Stimulated activated CD8-positive, alpha-beta memory T cell treated with anti-CD3 and anti-CD28 coated beads, Interleukin-12 subunit alpha, Interleukin-12 subunit beta, amount 100 ng/mL, for 4 hours (primary cell): Measurements from ENCODE around the gene ZFAND3.
"Not testable (repeated sequence)": the region's sequence is repeated elsewhere in the genome, so short reads cannot be mapped to it uniquely, and the experiment has no call there.

ENCODE experiments used
- DNase-seq: peaks from one replicate; pipeline ENCODE4 v3.0.0-alpha.2; 2020; ENCODE audit warnings: low read depth

ZFAND3 gene

DNA sequence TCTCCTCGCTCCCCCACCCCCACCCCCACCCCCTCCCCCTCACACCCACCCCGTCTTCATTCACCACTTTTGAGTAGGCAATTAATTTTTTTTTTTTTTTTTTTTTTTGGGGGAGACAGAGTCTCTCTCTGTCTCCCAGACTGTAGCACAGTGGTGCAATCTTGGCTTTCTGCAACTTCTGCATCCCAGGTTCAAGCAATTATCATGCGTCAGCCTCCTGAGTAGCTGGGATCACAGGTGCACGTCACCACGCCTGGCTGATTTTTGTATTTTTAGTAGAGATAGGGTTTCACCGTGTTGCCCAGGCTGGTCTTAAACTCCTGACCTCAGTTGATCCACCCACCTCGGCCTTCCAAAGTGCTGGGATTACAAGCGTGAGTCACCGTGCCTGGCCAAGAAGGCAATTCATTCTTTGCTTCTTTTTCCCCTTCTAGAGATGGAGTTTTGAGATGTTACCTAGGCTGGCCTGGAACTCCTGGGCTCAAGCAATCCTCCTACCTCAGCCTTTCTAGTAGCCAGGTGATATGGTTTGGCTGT, 230.4 kb downstream of the ZFAND3 start:
- not testable (repeated sequence) for DNase-seq

DNA sequence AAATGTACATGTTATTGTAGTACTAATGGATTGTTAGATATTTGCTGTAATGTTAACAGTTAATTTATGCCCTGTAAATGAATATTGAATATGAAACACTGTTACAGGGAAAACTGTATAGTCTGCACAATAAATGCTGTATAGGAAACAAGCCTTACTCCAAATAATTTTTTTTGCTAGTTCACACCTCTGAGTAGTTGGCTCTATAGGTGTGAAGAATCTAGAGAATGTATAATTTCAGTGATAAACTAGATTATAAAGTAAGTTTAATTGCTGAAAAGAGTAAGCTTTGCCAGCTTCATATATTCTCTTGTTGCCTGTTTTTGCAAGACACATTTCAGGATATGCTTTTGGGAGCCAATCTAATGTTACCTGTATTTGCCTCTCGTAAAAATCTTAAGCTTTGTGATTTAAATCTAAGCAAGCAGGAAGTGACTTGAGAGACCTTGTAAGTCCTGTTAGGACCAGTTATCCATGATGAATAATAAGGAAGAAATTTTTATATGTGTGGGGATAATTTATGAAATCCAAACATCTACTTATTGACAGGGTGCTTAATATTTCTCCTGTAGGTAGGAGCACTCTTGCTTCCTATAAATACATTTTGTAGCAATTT, 232.4 kb downstream of the ZFAND3 start:
- DNase-seq: no peak

DNA sequence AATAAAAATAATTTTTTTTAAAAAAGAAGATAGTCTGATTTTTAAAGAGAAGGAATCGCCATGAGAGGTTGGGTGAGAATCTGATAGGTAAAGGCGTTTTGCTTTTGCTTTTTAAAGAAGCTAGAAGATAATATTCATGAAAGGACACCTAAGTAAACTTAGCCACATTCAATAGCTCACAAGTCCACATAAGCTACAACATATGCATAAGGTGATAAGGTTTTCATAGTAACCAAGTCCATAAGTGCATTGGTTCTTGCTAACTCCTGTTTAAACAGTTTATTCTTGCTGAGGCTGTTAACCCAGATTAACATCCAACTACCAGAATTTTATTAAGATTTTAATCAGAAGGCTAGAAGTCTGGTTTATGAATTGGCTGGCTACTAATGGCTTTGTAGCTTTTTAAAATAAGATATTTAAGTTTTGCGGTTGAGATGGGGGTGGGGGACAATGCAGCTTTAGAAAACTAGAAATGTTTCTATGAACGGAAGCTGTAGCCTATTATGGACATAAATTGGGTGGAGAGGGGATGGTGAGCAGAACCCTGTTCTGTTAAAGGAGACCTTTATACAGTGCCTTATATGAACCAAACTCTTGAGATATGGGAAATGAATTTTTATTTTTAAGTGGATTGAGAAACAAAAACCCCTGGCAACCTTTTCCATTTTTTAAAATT, 235.1 kb downstream of the ZFAND3 start:
- DNase-seq: no peak

DNA sequence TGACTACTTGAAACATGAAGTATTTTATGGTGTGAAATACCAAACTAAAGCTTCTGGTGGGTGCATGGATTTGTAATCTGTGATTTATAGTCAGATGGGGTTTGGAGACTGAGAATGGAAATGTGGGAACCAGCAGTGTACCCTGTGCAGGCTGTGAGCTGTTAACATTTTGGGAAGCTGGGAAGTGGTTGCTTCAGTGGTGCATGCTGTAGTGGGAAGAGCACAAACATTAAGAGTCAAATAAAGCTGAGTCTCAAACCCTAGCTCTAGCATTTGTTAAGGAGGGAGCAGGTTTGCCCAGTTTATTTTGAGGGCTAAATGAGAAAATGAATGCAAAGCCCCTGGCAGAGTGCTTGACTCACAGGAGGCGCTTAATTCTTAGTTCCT, 235.7 kb downstream of the ZFAND3 start:
- DNase-seq: no peak

DNA sequence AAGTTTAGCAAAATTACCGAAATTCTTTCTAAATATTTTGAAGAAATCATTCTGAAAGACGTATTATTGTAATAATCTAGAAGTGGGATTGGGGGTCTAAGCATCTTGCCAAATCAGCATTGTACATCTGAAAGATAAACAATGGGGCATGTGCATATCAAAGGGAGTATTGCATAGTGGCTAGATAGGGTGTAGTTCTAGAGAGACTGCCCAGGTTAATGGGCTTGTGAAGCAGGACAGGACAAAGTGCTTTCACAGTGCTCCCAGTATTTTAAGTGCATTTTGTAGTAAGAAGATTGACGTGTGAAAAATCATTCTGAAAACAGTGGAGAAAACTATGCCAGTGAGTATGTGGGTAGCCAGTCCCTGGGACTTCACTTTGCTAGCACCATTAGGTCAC, 236.8 kb downstream of the ZFAND3 start:
- DNase-seq: no peak

DNA sequence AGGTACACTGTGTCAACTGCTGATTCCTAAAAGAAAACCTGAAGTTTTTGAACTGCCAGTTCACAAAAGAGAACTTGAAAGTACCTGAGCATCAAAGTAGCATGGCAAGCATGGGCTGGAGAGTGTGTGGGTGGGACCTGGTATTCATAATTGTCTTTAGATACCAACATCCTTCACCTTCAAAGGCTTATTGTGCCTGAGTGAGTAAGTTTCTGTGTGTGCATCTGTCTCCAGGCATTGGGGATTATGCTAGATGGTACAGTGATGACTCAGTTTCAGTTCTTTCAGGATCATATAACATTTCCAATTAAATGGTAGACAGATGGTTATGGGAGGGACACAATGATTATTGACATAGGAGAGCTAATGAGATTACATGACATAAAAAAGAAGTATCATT, 238.5 kb downstream of the ZFAND3 start:
- DNase-seq: peak; percentile 16

DNA sequence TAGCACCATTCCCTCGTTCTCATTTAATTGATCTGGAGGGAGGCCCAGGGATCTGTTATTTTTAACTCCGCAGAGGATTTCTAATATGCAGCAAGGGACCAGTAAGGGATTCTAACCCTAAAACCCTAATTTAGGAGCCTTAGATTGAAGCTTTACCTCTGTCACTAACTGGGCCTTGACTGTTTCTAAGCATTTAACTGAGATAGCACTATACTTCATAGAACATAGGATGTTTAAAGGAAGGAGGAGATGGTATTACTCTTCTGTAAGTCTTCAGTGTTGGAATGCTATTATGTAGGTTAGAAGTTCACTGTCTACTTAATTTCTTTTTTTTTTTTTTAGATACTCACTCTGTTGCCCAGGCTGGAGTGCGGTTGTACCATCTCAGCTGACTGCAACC, 242.5 kb downstream of the ZFAND3 start:
- DNase-seq: no peak

DNA sequence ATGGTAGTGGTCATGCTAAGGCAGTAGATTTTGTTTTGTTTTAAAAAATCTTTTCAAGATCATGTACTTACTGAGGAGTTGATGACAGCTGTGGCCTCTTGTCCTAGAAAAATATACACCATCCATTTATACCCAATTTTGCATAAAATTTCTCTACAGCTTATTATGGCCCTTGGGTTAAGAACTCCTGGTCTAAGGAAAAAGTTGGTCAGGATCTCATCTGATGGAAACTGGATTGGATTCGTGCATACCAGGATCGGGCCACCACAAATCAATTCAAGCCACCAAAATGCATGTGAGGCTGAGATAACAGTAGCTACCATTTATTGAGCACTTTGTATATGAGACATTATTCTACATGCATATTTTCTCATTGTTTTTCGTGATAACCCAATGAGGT, 244.4 kb downstream of the ZFAND3 start:
- no peak for DNase-seq

DNA sequence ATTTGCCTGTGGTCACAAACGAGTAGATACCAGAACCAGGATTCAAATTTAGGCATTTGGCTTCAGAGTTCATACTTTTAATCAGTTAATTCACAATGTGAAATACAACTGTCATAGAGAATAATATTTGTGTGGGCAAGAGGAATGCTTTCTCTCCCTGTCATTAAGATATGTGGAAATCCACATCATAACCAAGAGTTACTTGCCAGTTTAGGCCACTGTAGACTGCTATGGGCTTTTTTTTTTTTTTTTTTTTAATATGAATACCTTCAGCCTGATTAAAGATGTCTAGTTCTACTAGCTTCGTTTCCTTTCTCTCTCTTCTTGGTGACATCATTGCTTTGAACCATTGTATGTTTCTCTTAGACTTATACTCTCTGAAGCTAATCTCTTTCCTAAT, 244.9 kb downstream of the ZFAND3 start:
- no peak for DNase-seq

DNA sequence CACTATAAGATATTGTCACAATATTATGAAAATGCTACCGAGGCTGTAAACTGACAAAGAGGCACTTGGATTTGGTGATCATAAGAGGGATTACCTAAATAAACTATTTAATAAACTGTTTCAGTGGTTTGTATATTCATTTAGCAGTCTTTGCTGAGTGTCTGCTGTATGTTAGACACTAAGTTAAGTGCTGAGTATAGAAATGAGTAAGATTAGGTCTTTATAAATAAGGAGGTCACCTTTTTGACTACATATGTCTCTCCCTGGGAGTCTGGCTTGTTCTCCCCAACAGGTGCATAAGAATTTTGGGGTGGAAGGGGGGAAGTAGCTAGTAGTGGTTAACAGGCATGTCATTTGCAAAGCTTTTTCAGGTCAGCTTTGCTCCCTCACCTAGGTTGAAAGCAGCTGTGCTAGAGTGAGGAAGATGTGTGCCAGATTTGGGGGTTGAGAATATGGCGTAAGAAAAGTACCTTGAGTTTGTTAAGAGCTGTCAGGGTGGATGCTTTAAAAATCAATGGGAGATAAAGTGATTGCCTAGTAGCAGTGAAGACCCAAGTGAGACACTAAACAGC, 246.3 kb downstream of the ZFAND3 start:
- DNase-seq: no peak

DNA sequence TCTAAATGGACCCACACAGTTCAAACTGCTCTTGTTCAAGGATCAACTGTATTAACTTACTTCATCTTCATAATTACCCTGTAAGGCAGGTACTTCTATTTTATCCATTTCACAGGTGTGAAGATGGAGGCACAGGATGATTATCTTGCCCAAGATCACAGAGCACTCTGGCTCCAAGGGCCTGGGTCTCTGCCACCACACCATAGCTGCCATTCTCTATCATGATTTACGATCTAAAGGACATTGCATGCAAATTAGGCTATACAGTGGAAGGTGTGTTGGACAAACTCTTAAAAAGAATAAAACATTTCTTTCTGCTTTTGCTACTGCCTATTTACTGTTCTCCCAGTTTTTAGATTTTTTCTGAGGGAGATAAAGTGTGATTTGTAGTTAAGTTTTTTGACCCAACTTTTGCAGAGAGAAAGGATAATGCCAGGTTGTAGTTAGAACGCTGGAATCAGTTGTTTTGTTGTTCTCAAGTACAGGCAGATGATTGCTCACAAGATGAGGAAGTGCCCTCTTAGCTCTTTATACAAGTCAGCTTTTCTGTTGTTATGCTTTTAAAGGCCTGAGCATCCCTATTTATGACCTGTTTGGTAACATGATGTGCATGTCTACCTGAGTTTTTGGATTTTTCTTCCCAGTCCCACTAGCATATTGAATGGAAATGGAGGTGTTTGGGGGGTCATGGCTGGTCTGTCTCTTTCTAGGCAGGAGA, 247.9 kb downstream of the ZFAND3 start:
- DNase-seq: no peak

DNA sequence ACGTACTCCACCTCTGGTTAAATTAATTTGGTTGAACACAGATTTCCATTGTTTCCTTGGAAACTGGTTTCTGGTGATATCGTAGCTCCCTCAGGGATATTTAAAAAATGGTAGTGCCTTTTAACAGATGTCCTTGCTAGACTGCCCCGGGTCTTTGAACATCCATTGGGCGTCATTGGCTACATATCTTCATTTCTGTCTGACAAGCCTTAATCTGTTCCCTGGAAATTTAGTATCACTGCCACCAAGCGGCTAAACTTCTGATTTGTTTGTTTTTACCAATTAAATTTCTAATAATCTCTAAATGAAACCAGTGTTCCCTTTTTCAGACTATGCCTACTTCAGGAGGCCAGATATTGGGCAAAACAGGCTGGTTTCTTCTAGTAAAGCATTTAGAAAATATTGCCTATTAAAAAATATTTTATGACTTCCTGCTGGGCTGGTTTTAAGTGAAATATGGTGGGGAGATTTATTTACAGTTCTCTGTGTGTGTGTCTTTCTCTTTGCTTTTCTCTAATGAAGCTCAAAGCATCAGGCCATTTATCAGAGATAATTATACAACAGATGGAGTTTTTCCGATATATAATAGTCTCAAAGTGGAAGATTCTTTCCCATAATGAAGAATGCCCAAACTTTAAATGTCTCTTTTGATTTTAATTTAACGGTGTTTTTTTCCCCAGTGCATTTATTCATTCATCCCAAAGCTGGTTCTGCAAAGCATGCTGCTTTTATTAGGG, 249.5 kb downstream of the ZFAND3 start:
- no peak for DNase-seq

DNA sequence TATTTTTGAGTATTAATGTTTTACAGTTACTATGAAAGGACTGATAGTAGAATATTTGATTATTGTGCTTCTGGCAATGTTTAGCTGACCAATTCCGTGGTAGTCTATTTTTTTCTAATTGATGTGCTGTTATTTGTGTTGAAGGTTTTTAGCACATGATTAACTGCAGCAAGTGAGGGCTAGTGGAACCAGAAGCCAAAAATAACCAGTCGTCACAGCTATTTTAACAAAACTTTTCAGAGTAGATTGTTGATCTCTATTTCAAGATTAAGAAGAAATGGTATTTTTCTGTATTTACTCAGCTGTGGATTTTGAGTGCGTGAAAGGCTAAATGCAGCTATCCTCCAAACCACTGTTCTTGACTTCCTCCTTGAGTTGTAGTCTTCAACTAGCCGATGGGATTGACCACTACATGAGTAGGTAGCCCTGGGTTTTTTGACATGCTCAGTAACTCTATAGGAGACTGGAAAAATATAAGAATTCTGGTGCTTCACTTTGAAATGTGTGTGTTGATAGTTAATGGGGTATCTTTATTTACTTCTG, 258.0 kb downstream of the ZFAND3 start:
- DNase-seq: no peak

DNA sequence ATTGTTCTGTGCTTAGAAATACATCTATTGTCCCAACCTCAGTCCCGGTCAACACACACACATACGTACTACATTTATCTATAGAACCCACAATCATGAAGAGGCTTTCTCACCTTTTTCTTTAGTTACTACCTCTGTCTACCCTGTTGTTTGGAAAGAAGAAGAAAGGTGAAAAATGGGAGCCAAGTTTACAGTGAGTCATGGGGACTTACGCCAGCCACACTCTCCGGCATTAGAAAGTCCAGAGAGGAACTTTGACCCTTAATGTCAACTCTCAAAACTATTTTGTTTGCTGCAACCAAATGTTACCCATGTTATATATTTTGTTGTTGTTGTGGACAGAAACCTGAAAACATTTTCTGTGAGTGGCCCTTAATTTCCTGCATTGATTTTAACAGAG, 259.1 kb downstream of the ZFAND3 start:
- DNase-seq: no peak

DNA sequence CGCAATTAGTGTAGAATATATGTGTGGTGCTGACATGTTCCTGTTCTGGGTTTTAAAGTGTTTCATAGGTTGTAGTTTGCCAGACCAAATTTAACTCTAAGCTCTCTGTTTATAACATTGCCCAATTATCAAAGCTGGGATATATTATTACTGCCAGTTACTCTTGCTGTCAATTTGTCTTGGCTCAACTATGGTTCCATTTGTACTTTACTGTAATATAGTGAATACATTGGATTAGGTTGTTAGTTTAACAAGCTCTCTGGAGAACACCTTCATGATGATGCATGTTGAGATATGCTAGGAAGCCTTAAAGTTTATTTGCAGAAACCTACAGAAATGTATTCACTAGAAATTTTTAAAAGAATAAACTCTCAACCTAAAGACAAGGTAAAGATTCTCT, 259.6 kb downstream of the ZFAND3 start:
- no peak for DNase-seq

DNA sequence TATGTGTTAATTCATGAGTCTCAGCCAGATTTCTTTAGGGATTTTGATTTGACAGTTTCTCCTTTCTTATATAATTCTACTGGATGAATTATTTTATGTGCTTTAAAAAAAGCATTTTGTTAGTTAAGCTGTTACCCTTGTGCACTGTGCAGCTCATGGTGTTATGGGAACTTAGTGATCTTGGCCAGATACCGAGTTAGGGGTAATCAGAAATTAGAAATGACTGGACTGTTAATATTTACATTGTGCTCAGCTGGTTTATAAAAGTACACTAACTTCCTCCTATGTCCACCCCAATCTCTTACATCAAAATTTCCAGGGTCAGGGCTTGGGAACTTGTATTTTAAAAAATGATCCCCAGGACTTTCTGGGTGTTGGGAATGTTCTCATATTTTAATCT, 260.0 kb downstream of the ZFAND3 start:
- no peak for DNase-seq

DNA sequence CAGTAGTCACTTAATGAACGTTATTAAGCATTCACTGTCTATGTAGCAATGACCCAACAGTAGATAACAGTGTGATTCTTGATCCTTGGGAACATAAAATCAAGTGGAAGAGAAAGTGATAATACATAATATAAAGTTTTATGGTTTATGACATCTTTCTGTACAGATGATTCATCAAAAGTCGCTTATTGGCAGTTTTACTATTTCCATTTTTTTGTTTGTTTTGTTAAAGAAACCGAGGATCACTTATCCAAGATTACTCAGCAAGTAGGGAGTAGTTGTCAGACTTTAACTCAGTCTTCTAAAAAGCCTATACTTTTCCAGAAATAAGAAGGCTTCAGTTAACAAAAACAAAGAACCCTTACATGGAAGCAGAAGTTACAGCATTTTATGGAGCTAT, 260.8 kb downstream of the ZFAND3 start:
- DNase-seq: no peak

DNA sequence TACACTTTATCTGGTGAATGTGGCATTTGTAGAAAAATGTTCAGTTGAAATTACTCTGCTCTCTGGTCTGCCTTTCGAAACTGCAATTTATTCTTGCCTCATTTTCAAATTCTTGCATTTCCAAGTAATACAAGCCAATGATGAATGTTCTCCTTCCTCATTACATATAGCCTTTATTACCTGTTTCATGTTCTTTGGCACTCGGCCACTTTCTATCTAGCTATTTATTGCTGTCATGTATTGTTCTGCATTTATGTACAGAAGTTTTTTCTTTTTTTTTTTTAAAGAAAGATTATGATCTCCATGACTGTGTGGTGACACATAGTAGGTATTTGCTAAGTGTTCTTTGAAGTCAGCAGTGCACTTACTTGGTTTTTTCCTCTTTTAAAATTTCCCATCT, 261.4 kb downstream of the ZFAND3 start:
- no peak for DNase-seq

DNA sequence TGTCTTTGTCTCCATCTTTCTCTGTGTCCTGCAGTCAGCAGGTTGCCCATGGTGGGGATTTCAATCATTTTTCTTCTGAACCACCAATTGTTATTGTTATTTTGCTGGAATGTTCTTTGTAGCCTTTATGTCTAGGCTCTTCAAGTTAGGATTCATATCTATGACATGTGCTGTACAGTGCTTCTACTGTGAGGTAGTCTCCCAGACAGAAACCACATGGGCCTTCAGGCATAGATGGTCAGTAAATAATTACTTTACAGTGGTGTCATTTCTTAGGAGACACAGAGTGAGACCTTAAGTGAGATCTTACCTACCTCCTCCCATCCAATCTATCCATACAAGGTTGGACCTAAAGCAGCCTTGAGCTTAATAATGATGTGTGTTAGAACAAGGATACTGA, 265.5 kb downstream of the ZFAND3 start:
- no peak for DNase-seq

DNA sequence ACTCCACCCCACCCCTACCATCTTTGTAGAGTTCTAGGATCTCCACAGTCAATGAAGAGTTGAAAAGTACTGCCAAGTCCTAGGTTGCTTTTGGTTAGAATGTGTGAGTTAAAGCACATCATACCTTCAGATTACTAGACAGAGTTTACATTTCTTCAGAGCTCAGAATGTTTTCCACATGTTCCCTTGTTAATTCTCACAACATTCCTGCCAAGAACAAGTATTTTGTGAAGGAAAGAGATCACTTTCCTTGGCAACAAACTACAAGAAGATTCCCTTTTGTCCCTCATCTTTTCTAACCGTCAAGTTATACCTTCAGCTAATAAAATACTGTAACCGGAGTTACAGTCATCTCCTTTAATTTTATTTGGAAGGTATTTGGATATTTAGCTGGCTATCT, 266.8 kb downstream of the ZFAND3 start:
- DNase-seq: no peak

DNA sequence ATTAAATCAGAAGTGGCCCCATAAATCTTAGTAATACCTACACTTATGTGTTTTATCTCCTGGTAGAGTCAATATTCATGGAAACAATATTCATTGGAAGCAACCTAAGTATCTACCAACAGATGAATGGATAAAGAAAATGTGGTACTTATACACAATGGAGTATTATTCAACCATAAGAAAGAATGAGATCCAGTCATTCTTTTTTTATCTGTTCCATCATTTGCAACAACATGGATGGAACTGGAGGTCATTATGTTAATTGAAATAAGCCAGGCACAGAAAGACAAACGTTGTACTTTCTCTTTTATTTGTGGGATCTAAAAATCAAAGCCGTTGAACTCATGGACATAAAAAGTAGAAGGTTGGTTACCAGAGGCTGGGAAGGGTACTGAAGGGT, 268.5 kb downstream of the ZFAND3 start:
- DNase-seq: no peak

DNA sequence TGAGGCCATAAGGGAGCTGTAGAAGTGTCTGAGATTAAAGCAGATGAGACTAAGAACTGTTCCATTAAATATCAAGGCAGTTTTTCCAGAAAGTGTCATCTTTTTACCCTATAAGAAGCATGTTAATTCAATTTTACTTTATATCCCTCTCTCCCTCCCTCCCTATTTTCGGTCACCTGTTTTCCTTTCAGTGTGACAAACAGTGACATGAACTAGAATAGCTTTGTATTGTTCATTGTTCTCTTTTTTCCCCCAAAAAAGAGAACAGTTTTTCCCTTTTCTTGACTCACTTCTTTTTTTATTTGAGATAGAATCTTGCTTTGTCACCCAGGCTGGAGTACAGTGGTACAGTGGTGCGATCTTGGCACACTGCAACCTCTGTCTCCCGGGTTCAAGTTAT, 269.3 kb downstream of the ZFAND3 start:
- no peak for DNase-seq
